NB4 (cell line): ENCODE measurements around the gene GMDS.

Source experiments
- DNase-seq: peaks from one replicate; pipeline ENCODE4 v3.0.0; 2010; ENCODE audit warnings: low read depth
- H3K4me3 ChIP-seq: one replicate; pipeline ENCODE4 v1.5.1; 2011; ENCODE audit warnings: mild to moderate bottlenecking, low read depth, low read length, moderate library complexity
- MYC ChIP-seq: IDR thresholded peaks from 2 replicates; pipeline ENCODE4 v1.6.1; 2011; ENCODE audit warnings: low read depth, low read length
- POLR2A ChIP-seq: IDR thresholded peaks from 2 replicates; pipeline ENCODE4 v1.6.1; 2011; ENCODE audit warnings: mild to moderate bottlenecking; ENCODE audit not compliant: insufficient read length; ENCODE audit errors: extremely low read depth
- TF ChIP-seq, protein P1 (sequence below): IDR thresholded peaks from 2 replicates; pipeline ENCODE4 v1.6.1; 2011; ENCODE audit warnings: low read depth, low read length
- TF ChIP-seq, protein P2 (sequence below): IDR thresholded peaks from one replicate; pipeline ENCODE4 v1.5.1; 2012; ENCODE audit warnings: low read depth, low read length

GMDS gene

DNA sequence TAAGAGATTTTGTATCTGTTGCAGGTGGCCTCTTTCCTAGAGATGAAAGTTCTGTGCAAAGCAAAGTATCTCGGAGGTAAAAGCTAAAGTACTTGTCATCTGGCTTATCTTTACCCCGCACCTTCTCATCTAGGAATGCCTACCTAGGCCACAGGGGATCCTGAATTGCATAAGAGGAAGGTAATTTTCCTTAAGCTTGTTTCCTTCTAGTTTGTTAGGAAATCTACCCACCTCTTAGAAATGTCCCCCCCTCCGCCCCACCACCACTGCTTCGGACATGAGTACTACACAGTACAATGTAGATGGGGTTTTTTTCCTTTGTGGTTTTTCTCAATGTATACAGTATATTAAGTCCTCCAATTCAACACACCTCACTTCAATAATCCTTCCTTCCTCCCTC is 614.2 kb downstream of the GMDS start:
- no peak for DNase-seq
- no peak overlapping the region for H3K4me3 ChIP-seq
- TF ChIP-seq MYC, result no peak
- TF ChIP-seq POLR2A, result no peak
- TF ChIP-seq, protein P1, sequence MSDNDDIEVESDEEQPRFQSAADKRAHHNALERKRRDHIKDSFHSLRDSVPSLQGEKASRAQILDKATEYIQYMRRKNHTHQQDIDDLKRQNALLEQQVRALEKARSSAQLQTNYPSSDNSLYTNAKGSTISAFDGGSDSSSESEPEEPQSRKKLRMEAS, result no peak
- TF ChIP-seq, protein P2, sequence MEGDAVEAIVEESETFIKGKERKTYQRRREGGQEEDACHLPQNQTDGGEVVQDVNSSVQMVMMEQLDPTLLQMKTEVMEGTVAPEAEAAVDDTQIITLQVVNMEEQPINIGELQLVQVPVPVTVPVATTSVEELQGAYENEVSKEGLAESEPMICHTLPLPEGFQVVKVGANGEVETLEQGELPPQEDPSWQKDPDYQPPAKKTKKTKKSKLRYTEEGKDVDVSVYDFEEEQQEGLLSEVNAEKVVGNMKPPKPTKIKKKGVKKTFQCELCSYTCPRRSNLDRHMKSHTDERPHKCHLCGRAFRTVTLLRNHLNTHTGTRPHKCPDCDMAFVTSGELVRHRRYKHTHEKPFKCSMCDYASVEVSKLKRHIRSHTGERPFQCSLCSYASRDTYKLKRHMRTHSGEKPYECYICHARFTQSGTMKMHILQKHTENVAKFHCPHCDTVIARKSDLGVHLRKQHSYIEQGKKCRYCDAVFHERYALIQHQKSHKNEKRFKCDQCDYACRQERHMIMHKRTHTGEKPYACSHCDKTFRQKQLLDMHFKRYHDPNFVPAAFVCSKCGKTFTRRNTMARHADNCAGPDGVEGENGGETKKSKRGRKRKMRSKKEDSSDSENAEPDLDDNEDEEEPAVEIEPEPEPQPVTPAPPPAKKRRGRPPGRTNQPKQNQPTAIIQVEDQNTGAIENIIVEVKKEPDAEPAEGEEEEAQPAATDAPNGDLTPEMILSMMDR, result no peak

DNA sequence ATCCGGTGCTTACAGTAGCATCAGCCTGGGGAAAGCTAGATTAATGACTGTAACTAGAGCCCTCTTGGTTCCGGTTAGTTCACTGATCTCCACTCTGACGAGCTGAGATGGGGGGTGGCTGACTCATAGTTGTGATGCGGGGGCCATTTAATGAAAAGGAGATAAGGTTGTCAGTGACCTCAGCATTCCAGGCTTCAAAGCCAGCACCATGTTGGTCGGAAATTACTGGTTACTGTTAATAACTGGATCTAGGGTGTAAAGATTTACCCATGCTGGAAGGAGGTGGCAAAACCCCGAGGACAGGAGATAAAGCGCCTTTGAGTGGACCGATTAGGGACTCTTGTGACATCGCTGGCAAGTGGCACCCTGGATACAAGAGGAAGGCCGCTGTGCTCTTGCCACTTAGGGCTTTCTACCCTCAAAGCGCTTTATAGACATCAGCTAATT is 614.6 kb downstream of the GMDS start:
- no peak for DNase-seq
- TF ChIP-seq MYC (no peak), POLR2A (no peak)
- TF ChIP-seq, protein P2, result no peak
- TF ChIP-seq, protein P1, result no peak
- no peak overlapping the region for H3K4me3 ChIP-seq

DNA sequence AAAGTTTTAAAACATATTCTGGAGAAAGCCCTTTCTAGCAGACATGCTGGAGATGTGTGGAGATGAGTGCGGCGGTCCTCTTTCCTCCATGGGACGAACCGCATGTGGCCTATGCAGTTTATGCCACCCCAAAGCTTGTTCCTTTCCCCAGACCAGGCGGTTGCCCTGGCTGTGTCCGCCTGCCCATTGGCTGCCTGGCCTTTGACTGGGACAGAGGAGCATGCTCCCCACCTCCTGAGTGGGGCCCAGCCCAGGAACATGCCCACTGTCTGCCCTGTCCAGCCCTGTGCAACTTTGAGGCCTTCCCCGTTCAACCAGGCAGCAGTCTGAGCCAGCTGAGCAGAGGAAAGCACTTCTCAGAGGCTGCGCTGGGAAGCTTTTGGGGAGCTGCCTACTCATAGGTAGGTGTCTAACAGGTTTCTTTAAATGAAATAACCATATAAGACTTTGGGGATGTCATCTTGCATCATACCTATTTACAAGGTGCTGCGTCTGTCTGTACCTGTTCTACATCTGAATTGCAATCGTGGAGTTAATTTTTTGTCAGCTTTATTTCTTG is 615.1 kb downstream of the GMDS start:
- no peak for DNase-seq
- H3K4me3 ChIP-seq, result no peak overlapping the region
- TF ChIP-seq, protein P2, result no peak
- TF ChIP-seq POLR2A (no peak), MYC (no peak)
- TF ChIP-seq, protein P1, result no peak

DNA sequence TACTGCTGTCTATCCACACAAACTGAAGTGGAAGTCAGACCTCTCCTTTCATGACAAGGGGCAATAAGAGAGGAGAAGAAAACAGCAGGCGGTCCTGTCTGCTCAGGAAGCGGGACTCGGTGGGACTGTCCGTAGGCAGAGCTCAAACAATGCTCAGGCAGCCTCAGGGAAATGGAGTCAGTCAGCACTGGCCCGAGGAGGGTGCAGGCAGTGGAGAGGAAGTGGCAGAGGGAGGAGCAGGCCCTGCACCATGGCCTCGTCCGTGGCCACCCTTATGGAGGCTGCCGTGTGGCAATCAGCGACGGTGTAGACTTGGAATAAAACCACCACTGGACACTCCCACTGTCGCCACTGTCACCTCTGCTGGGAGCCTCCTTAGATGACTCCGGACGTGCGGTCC is 616.1 kb downstream of the GMDS start:
- H3K4me3 ChIP-seq, result no peak overlapping the region

DNA sequence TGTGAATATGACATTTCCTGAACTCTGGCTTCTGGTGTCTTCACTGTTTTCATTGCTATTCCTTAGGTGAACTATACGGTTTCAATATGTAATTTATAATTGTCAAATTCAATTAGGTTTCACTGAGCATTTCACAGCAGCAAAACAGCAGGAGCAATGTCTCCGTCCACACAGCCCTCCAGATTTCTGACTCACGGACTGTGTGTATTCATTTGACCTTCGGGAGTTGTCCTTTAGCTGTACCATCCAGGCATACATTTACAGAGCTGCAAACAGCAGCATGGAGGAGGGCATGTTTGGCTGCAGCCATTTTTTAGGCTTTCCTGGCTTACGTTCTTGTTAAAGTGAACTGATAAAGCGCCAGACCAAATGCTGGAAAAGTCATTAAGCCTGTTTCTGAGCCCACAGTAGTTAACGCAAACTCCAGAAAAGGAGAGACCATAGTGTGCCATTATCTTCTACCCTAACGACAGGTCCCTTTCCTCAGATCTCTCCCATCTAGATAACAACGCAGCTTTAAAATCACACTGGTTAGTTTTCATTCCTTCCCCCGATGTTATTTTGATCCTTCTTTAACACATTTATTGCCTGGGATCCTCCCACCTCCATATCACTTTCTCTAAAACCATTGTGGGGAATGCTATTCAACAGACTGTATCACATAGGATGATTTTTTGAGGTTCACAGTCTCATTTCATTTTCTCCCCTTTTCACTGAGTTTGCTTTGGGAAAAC is 617.4 kb downstream of the GMDS start:
- TF ChIP-seq POLR2A (no peak), MYC (no peak)
- TF ChIP-seq, protein P1, result no peak
- TF ChIP-seq, protein P2, result no peak

More for the DNA sequence above, 616.1 kb downstream of the GMDS start:
- DNase-seq, result no peak
- TF ChIP-seq, protein P1, result no peak
- no peak for TF ChIP-seq POLR2A
- no peak for TF ChIP-seq MYC
- TF ChIP-seq, protein P2, result no peak

More for the DNA sequence above, 617.4 kb downstream of the GMDS start:
- no peak for DNase-seq
- H3K4me3 ChIP-seq, result no peak overlapping the region
